ENCODE results near the gene ULBP2.
"Not testable (repeated sequence)": the region's sequence is repeated elsewhere in the genome, so short reads cannot be mapped to it uniquely, and the experiment has no call there.

ULBP2 gene

GRCh38 chr6:149909701-149910470 lies 31.9 kb upstream of the ULBP2 start:
- no peak for DNase-seq (ENCODE audit: low read depth in 2 of 2)

- no peak for DNase-seq (ENCODE audit: low read depth in 2 of 2)
Measured at GRCh38 chr6:149910721-149911151, 31.1 kb upstream of the ULBP2 start.

GRCh38 chr6:149912680-149913079 lies 29.1 kb upstream of the ULBP2 start:
- not testable (repeated sequence) for DNase-seq (ENCODE audit: low read depth in 2 of 2)

- no peak for DNase-seq (ENCODE audit: low read depth in 2 of 2)
Measured at GRCh38 chr6:149913085-149913484, 28.7 kb upstream of the ULBP2 start.

- DNase-seq (ENCODE audit: low read depth in 2 of 2) = no peak
Measured at GRCh38 chr6:149913540-149914240, 28.1 kb upstream of the ULBP2 start.

- DNase-seq (ENCODE audit: low read depth in 2 of 2) = no peak
Measured at GRCh38 chr6:149915970-149916865, 25.6 kb upstream of the ULBP2 start.

GRCh38 chr6:149917679-149918078 lies 24.1 kb upstream of the ULBP2 start:
- DNase-seq (ENCODE audit: low read depth in 2 of 2) = no peak

GRCh38 chr6:149918151-149918905 lies 23.5 kb upstream of the ULBP2 start:
- DNase-seq (ENCODE audit: low read depth in 2 of 2) = no peak

- not testable (repeated sequence) for DNase-seq (ENCODE audit: low read depth in 2 of 2)
Measured at GRCh38 chr6:149919126-149919833, 22.5 kb upstream of the ULBP2 start.

GRCh38 chr6:149919834-149920225 lies 22.0 kb upstream of the ULBP2 start:
- DNase-seq (ENCODE audit: low read depth in 2 of 2) = no peak

GRCh38 chr6:149921361-149921760 lies 20.5 kb upstream of the ULBP2 start:
- DNase-seq (ENCODE audit: low read depth in 2 of 2) = no peak

- not testable (repeated sequence) for DNase-seq (ENCODE audit: low read depth in 2 of 2)
Measured at GRCh38 chr6:149922091-149922490, 19.7 kb upstream of the ULBP2 start.

GRCh38 chr6:149922642-149923326 lies 19.0 kb upstream of the ULBP2 start, which contains the start of gene RAET1G:
Gene RAET1G, minus strand, starts transcription at chr6:149923121. Its CDS starts 111 bp downstream, at chr6:149923010.
- DNase-seq (ENCODE audit: low read depth in 2 of 2) = peak; percentile 68 to 73

- DNase-seq (ENCODE audit: low read depth in 2 of 2) = no peak
Measured at GRCh38 chr6:149923327-149923986, 18.4 kb upstream of the ULBP2 start.

GRCh38 chr6:149924206-149924932 lies 17.4 kb upstream of the ULBP2 start:
- DNase-seq (ENCODE audit: low read depth in 2 of 2) = no peak

- no peak for DNase-seq (ENCODE audit: low read depth in 2 of 2)
Measured at GRCh38 chr6:149924933-149925252, 16.9 kb upstream of the ULBP2 start.

GRCh38 chr6:149925253-149925973 lies 16.4 kb upstream of the ULBP2 start:
- DNase-seq (ENCODE audit: low read depth in 2 of 2) = no peak

All from stimulated activated CD8-positive, alpha-beta memory T cell treated with anti-CD3 and anti-CD28 coated beads, Interleukin-15, amount 100 ng/mL, for 48 hours (primary cell).